GM12873 (cell line): ENCODE results near the gene DEDD2.

Source experiments
- CTCF ChIP-seq: IDR thresholded peaks from 2 replicates; pipeline ENCODE4 v1.5.1; 2012; ENCODE audit warnings: low read depth, mild to moderate bottlenecking, moderate library complexity, low read length, control low read depth; ENCODE audit not compliant: insufficient read depth; ENCODE audit errors: missing control alignments

Gene DEDD2

DNA sequence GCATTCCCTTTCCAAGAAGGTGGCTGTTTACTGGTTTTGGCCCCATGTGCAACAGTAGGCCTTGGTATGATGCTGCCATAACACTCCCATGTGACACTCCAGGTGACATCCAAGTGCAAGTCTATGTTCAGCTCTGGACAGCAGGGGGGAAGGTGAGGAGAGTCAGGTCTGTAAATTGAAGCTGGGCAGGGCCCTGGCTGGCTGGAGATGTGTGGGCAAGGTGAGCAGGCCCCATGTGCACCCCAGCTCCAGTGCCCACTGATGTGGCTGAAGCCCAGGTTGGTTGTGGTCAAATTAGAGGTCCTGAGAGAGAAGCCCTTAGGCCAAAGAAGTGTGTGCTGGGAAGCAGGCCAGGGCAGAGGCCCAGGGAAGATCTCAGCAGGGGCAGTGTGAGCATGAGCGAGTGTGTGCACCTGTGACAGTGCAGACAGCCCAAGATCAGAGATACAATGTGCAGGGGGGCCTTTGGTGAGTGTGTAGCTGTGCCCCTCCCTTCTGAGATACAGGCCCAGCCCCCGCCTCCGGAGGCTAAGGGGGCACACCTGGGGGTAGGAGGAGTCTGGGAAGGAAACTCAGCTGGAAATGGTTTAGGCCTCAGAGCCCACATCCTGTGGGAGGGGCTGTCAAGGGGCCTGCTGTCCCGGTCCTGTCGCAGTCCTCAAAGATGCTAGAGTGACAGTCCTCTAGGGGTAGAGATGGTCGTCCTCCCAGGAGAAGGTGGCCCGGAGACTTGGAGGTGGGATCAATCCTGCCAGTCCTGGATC, 18.6 kb downstream of the DEDD2 start:
- TF ChIP-seq CTCF, result no peak

DNA sequence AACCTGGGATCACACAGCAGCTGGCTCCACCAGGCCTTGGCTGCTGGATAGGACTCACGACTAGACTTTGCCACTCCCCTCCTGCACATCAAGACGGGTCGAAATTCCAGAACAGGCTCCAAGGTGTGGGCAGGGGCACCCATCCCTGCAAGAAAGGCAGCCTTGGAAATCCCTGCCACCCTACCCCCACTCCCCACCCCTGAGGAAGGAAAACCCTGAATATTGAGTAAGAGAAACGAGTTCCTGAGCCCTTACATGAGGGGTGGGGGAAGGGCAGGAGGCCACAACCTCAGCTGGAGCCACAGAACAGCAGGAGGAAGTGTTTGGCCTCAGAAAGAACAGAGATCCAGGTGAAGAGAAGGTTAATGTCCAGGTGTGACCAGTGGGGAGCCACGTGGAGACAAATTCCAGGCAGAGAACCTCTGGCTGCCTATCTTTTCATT, 20.1 kb downstream of the DEDD2 start:
- TF ChIP-seq CTCF, result no peak

DNA sequence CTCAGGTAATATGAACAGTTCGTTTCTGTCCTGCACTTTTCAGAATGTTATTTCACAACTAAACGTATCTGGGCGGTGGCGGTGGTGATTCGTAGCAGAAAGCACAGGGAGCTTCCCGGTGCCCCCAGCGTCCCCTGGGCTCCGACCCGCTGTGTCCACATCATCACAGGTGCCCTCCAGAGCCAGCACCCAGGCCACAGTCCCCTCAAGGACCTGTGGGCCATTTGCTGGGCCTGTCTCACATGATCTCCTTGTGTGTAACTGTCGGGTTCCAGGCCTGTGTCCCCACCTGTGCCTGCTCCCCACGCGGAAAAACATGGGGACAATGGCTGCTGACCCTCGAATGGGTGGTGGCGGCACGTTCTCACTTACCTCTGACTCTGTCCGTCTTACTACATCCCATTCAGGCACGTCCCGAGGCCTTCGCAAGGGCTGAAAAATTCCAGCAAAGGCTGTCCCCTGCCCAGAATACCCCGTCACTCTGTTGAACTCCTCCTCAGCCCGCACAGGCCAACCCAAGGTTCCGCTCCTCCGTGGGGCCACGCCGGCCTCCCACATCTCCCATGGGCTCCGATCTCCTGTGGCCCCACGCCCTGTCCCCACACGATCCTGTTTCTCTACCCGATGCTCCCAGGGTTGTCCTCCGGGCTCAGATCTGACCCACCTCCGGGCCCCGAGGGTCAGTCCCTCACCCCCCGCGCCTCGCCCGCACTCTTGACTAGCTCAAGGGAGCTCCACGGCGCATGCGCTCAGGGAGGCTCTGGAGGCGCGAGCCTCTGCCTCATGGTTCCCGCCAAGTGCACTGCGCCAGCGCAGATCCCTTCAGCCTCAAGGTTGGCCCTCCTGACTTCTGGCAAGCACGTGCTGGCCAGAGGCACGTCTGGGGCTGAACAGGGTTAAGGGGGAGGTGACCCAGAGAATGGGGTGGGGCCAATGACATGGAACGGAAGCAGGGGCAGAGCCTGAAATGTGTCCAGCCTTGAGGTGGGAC, 21.2 kb downstream of the DEDD2 start:
- TF ChIP-seq CTCF, result no peak

DNA sequence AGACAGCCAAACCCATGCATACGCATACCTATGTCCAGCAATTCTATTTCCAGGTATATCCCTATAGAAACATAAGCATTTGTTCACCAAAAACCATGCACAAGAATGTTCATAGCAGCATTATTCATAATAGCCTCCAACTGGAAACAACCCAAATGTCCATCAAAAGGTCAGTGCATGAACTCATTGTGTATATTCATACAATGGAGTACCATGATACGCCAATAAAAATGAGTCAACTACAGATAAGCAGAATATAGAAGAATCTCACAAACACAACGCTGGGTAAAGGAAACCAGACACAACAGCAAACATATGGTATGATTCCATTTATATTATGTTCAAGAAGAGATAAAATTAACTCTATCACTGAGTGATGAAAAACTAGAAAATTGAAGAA, 23.8 kb downstream of the DEDD2 start:
- TF ChIP-seq CTCF, result no peak

GRCh38 chr19:42193294-42193693, 24.2 kb downstream of the DEDD2 start:
- TF ChIP-seq CTCF, result no peak

DNA sequence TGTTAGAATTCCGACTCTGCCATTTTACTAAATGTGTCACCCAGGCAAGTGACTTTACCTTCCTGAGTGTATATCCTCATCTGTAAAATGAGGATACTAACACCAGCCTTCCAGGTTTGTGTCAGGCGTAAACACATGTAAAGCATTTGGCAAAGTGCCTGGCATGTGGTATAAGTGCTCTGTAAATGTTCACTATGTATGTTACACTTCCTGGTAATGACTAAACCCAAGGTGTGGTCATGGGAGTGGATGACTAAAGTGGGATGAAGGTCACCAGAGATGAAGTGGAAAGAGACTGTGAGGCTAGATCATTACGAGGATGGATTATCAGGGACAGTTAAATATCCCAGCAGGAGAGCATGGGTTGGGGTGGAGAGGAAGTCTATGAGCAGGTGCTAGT, 25.6 kb downstream of the DEDD2 start:
- TF ChIP-seq CTCF, result no peak

- no peak for TF ChIP-seq CTCF
These were observed 26.1 kb downstream of the DEDD2 start for GRCh38 chr19:42191330-42191729.
